ENCODE data around the gene FOXA3. TPM values are rescaled to one million over a fixed set of nuclear protein-coding genes. Genes with fewer than 3 reads are reported as not detected.

The FOXA3 gene
- total and polyA plus RNA-seq, 10 of the 15 experiments (the other 5 are each of a cell fraction or from before 2014, with no cell fraction given), result 0.04 to 0.83 (median 0.11) TPM; not detected in 5

DNA sequence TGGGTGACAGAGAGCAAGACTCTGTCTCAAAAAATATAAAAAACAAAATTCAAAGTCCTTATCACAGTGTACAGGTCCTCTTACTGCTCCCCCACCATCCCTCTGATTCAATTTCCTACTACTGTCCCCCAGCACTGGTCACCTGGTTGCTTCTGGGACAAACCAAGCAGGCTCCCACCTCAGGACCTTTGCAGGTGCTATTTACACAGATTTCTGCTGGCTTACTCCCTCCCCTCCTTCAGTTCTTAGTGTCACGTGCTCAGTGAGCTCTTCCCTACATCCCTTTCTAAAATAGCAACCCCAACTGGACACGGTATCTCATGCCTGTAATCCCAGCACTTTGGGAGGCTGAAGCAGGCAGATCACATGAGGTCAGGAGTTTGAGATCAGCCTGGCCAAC, 15.8 kb downstream of the FOXA3 start:
- POLR2A ChIA-PET, result interaction anchor here (9.0 kb wide), 1 partner anchor 16 kb away, joined by 178 read pairs; the partner anchor contains the start of genes FOXA3 and SYMPK
- Histone ChIP-seq H3K4me3 (no peak overlapping the region), H3K27me3 (replicated peaks in 1 of 2; ENCODE audit: control insufficient read depth in 2 of 2, insufficient read depth in 2 of 2, low read length in 1 of 2) (no peaks in the 10 kb centered on the region), H3K4me2 (ENCODE audit: control insufficient read depth, insufficient read depth) (no peak overlapping the region), H3K79me2 (ENCODE audit: control insufficient read depth, insufficient read depth, low read length) (peaks cover 4% of the 10 kb centered on the region), H3K9me3 (replicated peaks; ENCODE audit: control insufficient read depth, insufficient read depth, low read length) (no peaks in the 10 kb centered on the region), H3K36me3 (ENCODE audit: control insufficient read depth in 2 of 2, insufficient read depth in 2 of 2, low read length in 1 of 2) (peaks cover 0 to 1% of the 10 kb centered on the region in 2 experiments; a peak in 1 of 4 replicates), H3K4me1 (ENCODE audit: control insufficient read depth, insufficient read depth, low read length) (peaks cover 32% of the 10 kb centered on the region), H3K9ac (ENCODE audit: control insufficient read depth, insufficient read depth, low read length) (no peak overlapping the region), H4K20me1 (ENCODE audit: control insufficient read depth, insufficient read depth) (no peaks in the 10 kb centered on the region), H3K27ac (ENCODE audit: control insufficient read depth, insufficient read depth) (no peak overlapping the region), H2AFZ (ENCODE audit: control insufficient read depth, low read depth, low read length) (no peak overlapping the region)
- RAD21 ChIA-PET (ENCODE audit: unreplicated experiment), result interaction anchor here (1.5 to 7.6 kb wide), 3 partner anchors 15 to 63 kb away, joined by 3 to 159 read pairs (median 12); partner anchors contain the start of genes FOXA3 and SYMPK
- no TSS peak for BruUV-seq (replicated peaks)
- FAIRE-seq (no peak), ATAC-seq (no peak), DNase-seq (ENCODE audit: low read depth, low spot score) (no peak)
- intact Hi-C loops (cut with micrococcal nuclease; ENCODE audit: unreplicated experiment) (no loop called here), in situ Hi-C loops (cut with MboI) (no loop called here)
- TF ChIP-seq, protein P1, sequence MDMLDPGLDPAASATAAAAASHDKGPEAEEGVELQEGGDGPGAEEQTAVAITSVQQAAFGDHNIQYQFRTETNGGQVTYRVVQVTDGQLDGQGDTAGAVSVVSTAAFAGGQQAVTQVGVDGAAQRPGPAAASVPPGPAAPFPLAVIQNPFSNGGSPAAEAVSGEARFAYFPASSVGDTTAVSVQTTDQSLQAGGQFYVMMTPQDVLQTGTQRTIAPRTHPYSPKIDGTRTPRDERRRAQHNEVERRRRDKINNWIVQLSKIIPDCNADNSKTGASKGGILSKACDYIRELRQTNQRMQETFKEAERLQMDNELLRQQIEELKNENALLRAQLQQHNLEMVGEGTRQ (IDR thresholded peaks at IDR 0.05; ENCODE audit: borderline replicate concordance, low read depth, low read length), result no peak
- TF ChIP-seq NFYA (IDR thresholded peaks at IDR 0.05; ENCODE audit: borderline replicate concordance, low read depth, low read length) (no peak), POLR2AphosphoS2 (IDR thresholded peaks at IDR 0.05; ENCODE audit: low read depth, low read length) (no peak), MYB (IDR thresholded peaks at IDR 0.05; ENCODE audit: borderline replicate concordance, low read depth, low read length) (no peak), HDAC6 (IDR thresholded peaks at IDR 0.05; ENCODE audit: unreplicated experiment) (no peak), BCL11A (IDR thresholded peaks at IDR 0.05; ENCODE audit: low read depth, low read length) (no peak), NFYB (IDR thresholded peaks at IDR 0.05; ENCODE audit: insufficient read depth, low read depth, low read length) (no peak), TCF12 (IDR thresholded peaks at IDR 0.05; ENCODE audit: low read depth, low read length) (no peak), MXI1 (IDR thresholded peaks at IDR 0.05; ENCODE audit: low read depth, low read length) (no peak), RUNX3 (IDR thresholded peaks at IDR 0.05; ENCODE audit: low read length) (no peak), GABPA (IDR thresholded peaks at IDR 0.05; ENCODE audit: low read depth) (no peak), CBX5 (IDR thresholded peaks at IDR 0.05; ENCODE audit: low read depth) (no peak), KAT2A (conservative IDR thresholded peaks at IDR 0.05; ENCODE audit: control insufficient read depth, low read depth, low read length) (no peak), FOS (IDR thresholded peaks at IDR 0.05; ENCODE audit: borderline replicate concordance, extremely low read depth, insufficient read length) (no peak), NR2C1 (IDR thresholded peaks at IDR 0.05) (no peak), CBFB (IDR thresholded peaks at IDR 0.05; ENCODE audit: low read depth) (no peak)
- TF ChIP-seq, protein P2, sequence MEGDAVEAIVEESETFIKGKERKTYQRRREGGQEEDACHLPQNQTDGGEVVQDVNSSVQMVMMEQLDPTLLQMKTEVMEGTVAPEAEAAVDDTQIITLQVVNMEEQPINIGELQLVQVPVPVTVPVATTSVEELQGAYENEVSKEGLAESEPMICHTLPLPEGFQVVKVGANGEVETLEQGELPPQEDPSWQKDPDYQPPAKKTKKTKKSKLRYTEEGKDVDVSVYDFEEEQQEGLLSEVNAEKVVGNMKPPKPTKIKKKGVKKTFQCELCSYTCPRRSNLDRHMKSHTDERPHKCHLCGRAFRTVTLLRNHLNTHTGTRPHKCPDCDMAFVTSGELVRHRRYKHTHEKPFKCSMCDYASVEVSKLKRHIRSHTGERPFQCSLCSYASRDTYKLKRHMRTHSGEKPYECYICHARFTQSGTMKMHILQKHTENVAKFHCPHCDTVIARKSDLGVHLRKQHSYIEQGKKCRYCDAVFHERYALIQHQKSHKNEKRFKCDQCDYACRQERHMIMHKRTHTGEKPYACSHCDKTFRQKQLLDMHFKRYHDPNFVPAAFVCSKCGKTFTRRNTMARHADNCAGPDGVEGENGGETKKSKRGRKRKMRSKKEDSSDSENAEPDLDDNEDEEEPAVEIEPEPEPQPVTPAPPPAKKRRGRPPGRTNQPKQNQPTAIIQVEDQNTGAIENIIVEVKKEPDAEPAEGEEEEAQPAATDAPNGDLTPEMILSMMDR (IDR thresholded peaks at IDR 0.05 in 2 of 3, conservative IDR thresholded peaks at IDR 0.05 in 1 of 3; ENCODE audit: control insufficient read depth in 2 of 3, extremely low read depth in 1 of 3, insufficient read depth in 1 of 3, low read depth in 3 of 3, low read length in 3 of 3), result no peak
- SMC1A ChIA-PET (ENCODE audit: uncharacterized antibody, unreplicated experiment), result interaction anchor here (6.0 kb wide), 1 partner anchor 13 kb away, joined by 98 read pairs; the partner anchor contains the start of genes FOXA3 and SYMPK
- WGBS (ENCODE audit: insufficient coverage, insufficient replicate concordance, low lambda C conversion rate, missing lambda C conversion rate), result 59% methylated on average over 2 of the region's 2 CpGs
- CTCF ChIA-PET, result interaction anchor here (0.7 to 9.1 kb wide), 2 partner anchors 17 to 1174 kb away, joined by 4 to 194 read pairs; partner anchors contain the start of genes FOXA3 and SYMPK

All from GM12878 (cell line).